ENCODE measurements around the gene ZNF18. TPM values are rescaled to one million over a fixed set of nuclear protein-coding genes. Genes with fewer than 3 reads are reported as not detected.
A peak's percentile ranks its signal among the peaks of the same experiment; 100 is the strongest.

ZNF18 gene
- polyA plus RNA-seq, 2 of the 4 experiments (the other 2 are of a cell fraction): 5.1 to 12.3 TPM

DNA sequence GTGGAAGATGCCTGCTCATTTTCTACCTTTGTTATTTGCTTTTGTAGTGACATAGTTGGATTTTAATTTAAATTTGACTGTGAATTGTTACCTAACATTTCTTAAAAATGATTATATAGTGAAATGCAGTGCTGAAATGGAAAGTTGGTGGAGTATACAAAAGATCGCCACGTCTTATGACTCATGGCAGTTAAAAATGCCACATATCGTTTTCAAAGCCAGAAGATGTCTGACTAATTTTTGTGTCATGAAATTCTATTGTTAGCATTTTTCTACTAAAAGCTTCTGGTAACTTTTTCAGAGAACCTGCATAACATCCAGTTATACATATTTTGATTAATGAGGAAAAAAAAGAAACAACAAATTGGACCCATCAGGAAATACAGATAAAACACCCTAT, 44.0 kb upstream of the ZNF18 start:
- Histone ChIP-seq H3K4me3 (no peak overlapping the region), H3K9me3 (no peaks in the 10 kb centered on the region), H3K4me2 (peak overlapping the region; percentile 72), H3K4me1 (peaks cover 28% of the 10 kb centered on the region), H3K27ac (no peak overlapping the region)
- WGBS (ENCODE audit: missing lambda C conversion rate): 6% methylated on average over 3 of the region's 3 CpGs
- CTCF ChIA-PET: interaction anchor here (0.6 to 1.2 kb wide), 2 partner anchors 17 to 907 kb away, joined by 3 read pairs; no protein-coding TSS in a partner anchor
- ATAC-seq: peak in 1 of 2 experiments; percentile 71; a peak in 3 of 6 replicates
- TF ChIP-seq FOSL2 (IDR thresholded peaks at IDR 0.05): peak; percentile 82
- peak; percentile 88 for TF ChIP-seq FOSL2 (CRISPR knock-in tag; IDR thresholded peaks at IDR 0.05)
- no peak for TF ChIP-seq POLR2AphosphoS2 (conservative IDR thresholded peaks at IDR 0.05; ENCODE audit: low read length)
- TF ChIP-seq, protein P1, sequence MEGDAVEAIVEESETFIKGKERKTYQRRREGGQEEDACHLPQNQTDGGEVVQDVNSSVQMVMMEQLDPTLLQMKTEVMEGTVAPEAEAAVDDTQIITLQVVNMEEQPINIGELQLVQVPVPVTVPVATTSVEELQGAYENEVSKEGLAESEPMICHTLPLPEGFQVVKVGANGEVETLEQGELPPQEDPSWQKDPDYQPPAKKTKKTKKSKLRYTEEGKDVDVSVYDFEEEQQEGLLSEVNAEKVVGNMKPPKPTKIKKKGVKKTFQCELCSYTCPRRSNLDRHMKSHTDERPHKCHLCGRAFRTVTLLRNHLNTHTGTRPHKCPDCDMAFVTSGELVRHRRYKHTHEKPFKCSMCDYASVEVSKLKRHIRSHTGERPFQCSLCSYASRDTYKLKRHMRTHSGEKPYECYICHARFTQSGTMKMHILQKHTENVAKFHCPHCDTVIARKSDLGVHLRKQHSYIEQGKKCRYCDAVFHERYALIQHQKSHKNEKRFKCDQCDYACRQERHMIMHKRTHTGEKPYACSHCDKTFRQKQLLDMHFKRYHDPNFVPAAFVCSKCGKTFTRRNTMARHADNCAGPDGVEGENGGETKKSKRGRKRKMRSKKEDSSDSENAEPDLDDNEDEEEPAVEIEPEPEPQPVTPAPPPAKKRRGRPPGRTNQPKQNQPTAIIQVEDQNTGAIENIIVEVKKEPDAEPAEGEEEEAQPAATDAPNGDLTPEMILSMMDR (IDR thresholded peaks at IDR 0.05): no peak
- TF ChIP-seq ZNF302 (CRISPR knock-in tag; IDR thresholded peaks at IDR 0.05): no peak
- TF ChIP-seq, protein P2, sequence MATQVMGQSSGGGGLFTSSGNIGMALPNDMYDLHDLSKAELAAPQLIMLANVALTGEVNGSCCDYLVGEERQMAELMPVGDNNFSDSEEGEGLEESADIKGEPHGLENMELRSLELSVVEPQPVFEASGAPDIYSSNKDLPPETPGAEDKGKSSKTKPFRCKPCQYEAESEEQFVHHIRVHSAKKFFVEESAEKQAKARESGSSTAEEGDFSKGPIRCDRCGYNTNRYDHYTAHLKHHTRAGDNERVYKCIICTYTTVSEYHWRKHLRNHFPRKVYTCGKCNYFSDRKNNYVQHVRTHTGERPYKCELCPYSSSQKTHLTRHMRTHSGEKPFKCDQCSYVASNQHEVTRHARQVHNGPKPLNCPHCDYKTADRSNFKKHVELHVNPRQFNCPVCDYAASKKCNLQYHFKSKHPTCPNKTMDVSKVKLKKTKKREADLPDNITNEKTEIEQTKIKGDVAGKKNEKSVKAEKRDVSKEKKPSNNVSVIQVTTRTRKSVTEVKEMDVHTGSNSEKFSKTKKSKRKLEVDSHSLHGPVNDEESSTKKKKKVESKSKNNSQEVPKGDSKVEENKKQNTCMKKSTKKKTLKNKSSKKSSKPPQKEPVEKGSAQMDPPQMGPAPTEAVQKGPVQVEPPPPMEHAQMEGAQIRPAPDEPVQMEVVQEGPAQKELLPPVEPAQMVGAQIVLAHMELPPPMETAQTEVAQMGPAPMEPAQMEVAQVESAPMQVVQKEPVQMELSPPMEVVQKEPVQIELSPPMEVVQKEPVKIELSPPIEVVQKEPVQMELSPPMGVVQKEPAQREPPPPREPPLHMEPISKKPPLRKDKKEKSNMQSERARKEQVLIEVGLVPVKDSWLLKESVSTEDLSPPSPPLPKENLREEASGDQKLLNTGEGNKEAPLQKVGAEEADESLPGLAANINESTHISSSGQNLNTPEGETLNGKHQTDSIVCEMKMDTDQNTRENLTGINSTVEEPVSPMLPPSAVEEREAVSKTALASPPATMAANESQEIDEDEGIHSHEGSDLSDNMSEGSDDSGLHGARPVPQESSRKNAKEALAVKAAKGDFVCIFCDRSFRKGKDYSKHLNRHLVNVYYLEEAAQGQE (IDR thresholded peaks at IDR 0.05): 0 out of 2 replicates have a peak, but pooled peaks have one; percentile 42
- no peak for TF ChIP-seq ZSCAN20 (CRISPR knock-in tag; IDR thresholded peaks at IDR 0.05)
- TF ChIP-seq HOXB13 (CRISPR knock-in tag; IDR thresholded peaks at IDR 0.05; ENCODE audit: low read depth): no peak
- peak; percentile 78 for TF ChIP-seq JUNB (IDR thresholded peaks at IDR 0.05)
- DNase-seq (ENCODE audit: low read depth in 1 of 2, low spot score in 1 of 2): peak; percentile 29 to 37
- POLR2A ChIA-PET: interaction anchor here (1.2 kb wide), 2 partner anchors 21 to 44 kb away, joined by 4 to 6 read pairs; partner anchors contain the start of genes MAP2K4 and ZNF18
- peak; percentile 68 for FAIRE-seq

DNA sequence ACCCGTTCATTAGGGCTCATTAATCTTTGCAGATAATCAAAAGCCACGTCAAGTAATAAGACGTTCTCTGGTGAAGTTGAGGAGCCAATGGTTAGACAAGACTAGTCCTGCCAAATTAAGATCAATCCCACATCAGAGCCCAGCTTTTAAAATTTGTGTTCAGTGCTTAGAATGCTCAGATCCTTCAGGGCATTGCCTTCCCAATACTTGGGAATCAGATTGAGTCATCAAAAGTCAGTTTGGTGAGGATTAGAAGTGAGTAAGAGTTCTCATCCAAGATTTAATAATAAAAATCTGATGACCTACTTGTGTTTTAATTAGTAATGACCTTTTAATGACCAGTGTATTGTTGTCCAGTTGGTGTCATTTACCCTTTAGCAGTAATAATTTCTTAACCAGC, 43.2 kb upstream of the ZNF18 start:
- Histone ChIP-seq H3K4me2 (peak overlapping the region; percentile 72; the same call in 2 of the 3 replicates), H3K4me1 (peaks cover 35% of the 10 kb centered on the region), H3K4me3 (no peak overlapping the region), H3K27ac (no peak overlapping the region), H3K9me3 (no peaks in the 10 kb centered on the region)
- CTCF ChIA-PET: no interaction called here
- peak in 1 of 2 experiments; percentile 40; a peak in 2 of 6 replicates for ATAC-seq
- no peak for TF ChIP-seq TP53 (CRISPR knock-in tag; IDR thresholded peaks at IDR 0.05)
- TF ChIP-seq MAZ (IDR thresholded peaks at IDR 0.05; ENCODE audit: borderline replicate concordance, low read depth, low read length): no peak
- no peak for TF ChIP-seq JUNB (IDR thresholded peaks at IDR 0.05)
- no peak for TF ChIP-seq FOSL2 (IDR thresholded peaks at IDR 0.05)
- 0 out of 2 replicates have a peak, but pooled peaks have one; percentile 5 for TF ChIP-seq FOSL2 (CRISPR knock-in tag; IDR thresholded peaks at IDR 0.05)
- TF ChIP-seq ESRRA (IDR thresholded peaks at IDR 0.05; ENCODE audit: borderline replicate concordance, low read length): no peak
- POLR2A ChIA-PET: interaction anchor here (1.1 kb wide), 1 partner anchor 20 kb away, joined by 3 read pairs; the partner anchor contains the start of gene MAP2K4
- no peak for DNase-seq (ENCODE audit: low read depth in 1 of 2, low spot score in 1 of 2)
- WGBS (ENCODE audit: missing lambda C conversion rate): 93% methylated on average over 3 of the region's 3 CpGs
- FAIRE-seq: no peak

DNA sequence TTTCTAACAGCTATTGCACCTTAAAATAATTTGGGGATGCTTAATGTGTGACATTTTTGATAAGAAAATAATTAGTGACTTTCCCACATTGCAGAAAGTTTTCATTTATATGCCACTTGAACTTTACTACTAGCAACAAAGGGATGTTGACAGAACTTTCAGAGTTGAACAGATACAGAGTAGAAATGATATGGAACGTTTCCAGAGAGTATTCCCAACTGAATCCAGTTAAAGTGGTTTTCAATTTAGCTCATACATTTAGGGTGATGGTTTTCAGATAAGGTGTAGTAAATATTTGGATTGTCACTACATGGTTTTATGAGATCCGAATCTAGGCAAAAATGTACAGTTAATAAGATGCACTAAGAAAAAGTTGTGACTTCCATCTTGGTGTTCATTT, 40.7 kb upstream of the ZNF18 start:
- DNase-seq (ENCODE audit: low read depth in 1 of 2, low spot score in 1 of 2) (no peak), FAIRE-seq (no peak), ATAC-seq (no peak)
- H3K9me3 ChIP-seq: no peaks in the 10 kb centered on the region
- ChIA-PET POLR2A (interaction anchor here (3.1 kb wide), 1 partner anchor 41 kb away, joined by 13 read pairs; the partner anchor contains the start of gene ZNF18), CTCF (interaction anchor here (1.6 kb wide), 1 partner anchor 102 kb away, joined by 3 read pairs; no protein-coding TSS in a partner anchor)
- no peak overlapping the region for H3K27ac ChIP-seq
- H3K4me3 ChIP-seq: no peak overlapping the region
- WGBS (ENCODE audit: missing lambda C conversion rate): 51% methylated on average over 2 of the region's 2 CpGs
- no peak overlapping the region for H3K4me2 ChIP-seq
- peaks cover 36% of the 10 kb centered on the region for H3K4me1 ChIP-seq
- TF ChIP-seq ESRRA (IDR thresholded peaks at IDR 0.05; ENCODE audit: borderline replicate concordance, low read length) (no peak), CBX2 (IDR thresholded peaks at IDR 0.05; ENCODE audit: borderline replicate concordance, low read depth) (no peak), NR3C1 (IDR thresholded peaks at IDR 0.05) (no peak), SMC3 (IDR thresholded peaks at IDR 0.05) (no peak), RAD21 (conservative IDR thresholded peaks at IDR 0.05 in 1 of 2, IDR thresholded peaks at IDR 0.05 in 1 of 2) (no peak), TFCP2L1 (CRISPR knock-in tag; IDR thresholded peaks at IDR 0.05) (no peak), CHD4 (IDR thresholded peaks at IDR 0.05; ENCODE audit: borderline replicate concordance) (no peak), CEBPB (IDR thresholded peaks at IDR 0.05) (no peak)

Measured in A549 (cell line).